NCI-H187 treated with DMSO at 0.1 percent for 48 hours (cell line): Measurements from ENCODE around the gene KPNA4.
"Not testable (repeated sequence)": the region's sequence is repeated elsewhere in the genome, so short reads cannot be mapped to it uniquely, and the experiment has no call there.

Source experiments
- DNase-seq: peaks from one replicate; lab custom pipeline; 2025; lab: John Stamatoyannopoulos, UW

KPNA4 gene

DNA sequence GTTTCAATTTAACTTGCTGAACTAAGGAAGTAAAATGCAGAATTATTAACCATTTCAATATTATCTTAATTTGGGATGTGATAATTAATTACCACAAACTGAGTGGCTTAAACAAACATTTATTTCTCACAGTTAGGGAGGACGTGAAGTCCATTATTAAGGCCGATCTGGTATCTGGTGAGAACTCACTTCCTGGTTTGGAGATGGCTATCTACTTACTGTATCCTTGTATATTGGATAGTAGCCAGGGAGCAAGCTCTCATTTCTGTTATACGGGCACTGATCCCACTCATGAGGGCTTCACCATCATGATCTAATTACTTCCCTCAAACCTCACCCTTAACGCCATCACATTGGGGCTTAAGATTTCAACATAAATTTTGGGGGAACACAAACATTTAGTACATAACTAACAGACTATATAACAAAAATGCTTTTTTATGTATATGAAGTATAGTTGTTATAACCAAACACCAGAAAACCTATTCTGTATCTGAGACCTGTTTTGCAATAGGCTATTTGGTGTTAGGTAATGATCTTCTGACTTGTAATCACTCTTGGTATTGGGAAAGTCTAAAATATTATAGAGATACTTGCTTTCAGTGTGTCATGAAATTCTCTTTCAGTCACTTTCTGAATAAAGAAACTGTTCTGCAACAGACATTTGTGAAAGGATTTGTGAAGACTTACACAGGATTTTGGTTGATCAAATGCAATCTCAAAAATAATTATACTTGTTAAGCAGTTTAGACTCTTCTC lies 4.7 kb upstream of the KPNA4 start:
- DNase-seq, result no peak

- DNase-seq, result no peak
Measured at GRCh38 chr3:160568989-160569388, 3.6 kb upstream of the KPNA4 start.

DNA sequence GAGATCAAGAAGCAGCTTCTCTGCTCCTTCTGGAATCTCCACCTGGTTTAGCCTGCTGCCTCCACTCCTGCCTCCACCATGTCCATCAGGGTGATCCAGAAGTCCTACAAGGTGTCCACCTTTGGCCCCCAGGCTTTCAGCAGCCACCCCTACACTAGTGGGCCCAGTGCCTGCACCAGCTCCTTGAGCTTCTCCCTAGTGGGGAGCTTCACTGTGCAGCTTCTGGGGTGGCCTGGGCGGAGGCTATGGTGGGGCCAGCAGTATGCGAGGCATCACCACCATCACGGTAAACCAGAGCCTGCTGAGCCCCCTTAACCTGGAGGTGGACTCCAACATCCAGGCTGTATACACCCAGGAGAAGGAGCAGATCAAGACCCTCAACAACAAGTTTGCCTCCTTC lies 2.4 kb upstream of the KPNA4 start:
- DNase-seq, result no peak

- no peak for DNase-seq
Measured at GRCh38 chr3:160566499-160566898, 1.1 kb upstream of the KPNA4 start.

- no peak for DNase-seq
Measured at GRCh38 chr3:160564949-160565441, 376 bp downstream of the KPNA4 start.

DNA sequence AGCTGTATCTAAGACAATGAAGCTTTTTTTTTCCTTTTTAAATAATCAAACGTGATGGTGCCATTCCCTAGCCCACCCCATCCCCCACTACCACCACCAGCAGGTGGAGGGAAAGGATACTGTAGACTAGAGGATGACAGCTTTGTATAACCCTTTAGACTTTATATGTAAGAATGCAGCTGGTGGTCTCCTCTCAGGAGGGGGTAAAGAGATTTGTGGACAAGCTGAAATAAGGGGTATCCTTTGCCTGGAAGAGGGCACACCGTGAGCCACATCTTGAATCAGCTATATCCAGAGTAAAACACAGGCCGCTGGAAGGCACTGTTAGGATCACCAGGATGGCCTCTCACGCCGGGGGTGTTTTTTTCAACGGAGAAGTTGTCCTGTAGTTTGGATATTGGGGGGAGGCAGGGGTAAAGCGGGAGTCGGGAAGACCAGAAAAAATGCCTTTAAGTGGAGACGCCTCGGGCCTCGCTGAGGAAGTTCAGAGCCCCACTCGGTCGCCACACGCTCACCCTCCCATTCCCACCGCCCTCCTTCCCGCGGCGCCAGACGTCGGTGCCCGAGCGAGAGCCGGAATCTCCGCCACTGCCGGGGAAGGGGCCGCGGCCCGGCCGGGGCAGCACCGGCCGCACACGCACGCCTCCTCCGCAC lies 986 bp downstream of the KPNA4 start:
- DNase-seq, result no peak

- no peak for DNase-seq
Measured at GRCh38 chr3:160562952-160563351, 2.4 kb downstream of the KPNA4 start.

- no peak for DNase-seq
Measured at GRCh38 chr3:160557571-160557970, 7.8 kb downstream of the KPNA4 start.

- no peak for DNase-seq
Measured at GRCh38 chr3:160556141-160556540, 9.2 kb downstream of the KPNA4 start.

DNA sequence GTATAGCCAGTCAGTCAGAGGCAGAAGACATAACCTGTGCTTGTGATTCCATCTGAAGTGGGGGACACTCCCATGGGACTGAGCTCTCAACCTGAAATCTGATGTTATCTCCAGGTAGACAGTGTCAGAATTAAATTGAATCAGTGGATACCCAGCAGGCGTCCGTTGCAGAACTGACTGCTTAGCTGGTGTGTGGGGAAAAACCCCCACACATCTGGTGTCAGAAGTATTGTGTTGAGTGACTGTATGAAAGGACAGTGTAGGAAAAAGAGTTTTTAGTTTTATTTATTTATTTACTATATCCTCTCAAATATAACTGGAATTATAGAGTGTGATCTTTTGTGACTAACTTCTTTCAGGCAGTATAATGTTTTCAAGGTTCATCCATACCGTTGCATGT lies 10.4 kb downstream of the KPNA4 start:
- DNase-seq, result peak; percentile 3

DNA sequence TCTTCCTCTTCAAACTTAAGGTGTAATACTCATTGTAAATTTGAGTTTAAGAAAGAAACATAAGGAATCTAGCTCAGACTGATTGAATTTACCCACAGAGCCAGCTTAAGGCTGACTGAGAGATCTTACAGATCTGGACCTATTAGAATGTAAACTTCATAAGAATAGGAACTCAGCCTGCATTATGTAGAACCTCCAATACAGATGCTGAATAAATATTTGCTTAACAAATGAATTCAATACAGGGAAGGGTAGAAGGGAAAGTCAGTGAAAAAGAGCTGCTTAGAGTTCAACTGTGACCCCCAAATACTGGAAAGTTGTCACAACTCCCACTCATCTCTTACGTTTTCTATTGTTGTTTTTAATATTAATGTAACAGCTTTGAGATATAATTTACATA lies 11.5 kb downstream of the KPNA4 start:
- DNase-seq, result no peak

DNA sequence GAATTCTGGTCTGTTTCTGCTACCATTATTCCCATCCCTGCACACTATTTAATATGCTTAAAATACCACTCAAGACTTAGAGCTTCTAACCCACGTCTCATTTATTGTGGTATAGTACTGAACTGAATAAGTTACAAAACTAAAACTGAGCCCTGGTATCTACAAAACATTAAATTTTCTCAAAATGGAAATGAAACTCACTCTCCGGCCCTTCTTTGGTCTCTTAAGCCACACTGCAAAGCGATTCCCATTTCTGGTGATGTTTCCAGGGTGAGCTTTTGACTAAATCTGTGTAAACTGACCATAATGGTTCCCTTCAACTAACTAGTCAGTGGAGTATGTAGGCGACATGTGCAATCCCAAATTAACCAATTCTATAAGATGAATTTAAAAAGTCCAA lies 18.6 kb downstream of the KPNA4 start:
- no peak for DNase-seq

DNA sequence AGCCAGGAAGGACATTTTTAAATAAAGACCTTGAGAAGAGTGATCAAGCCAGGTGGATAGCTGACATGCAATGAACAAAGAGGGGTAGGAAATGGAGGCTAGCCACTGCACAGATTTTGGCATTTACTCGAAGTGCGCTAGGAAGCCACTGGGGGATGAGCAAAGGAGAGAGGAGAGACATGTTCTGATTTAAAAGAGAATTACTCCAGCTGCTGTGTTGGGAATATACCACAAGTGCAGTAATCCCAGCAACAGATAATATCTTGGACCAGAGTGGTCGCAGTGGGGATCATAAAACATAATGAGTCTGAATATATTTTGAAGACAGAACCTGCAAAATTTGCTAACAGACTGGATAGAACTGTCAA lies 19.9 kb downstream of the KPNA4 start:
- DNase-seq, result no peak

DNA sequence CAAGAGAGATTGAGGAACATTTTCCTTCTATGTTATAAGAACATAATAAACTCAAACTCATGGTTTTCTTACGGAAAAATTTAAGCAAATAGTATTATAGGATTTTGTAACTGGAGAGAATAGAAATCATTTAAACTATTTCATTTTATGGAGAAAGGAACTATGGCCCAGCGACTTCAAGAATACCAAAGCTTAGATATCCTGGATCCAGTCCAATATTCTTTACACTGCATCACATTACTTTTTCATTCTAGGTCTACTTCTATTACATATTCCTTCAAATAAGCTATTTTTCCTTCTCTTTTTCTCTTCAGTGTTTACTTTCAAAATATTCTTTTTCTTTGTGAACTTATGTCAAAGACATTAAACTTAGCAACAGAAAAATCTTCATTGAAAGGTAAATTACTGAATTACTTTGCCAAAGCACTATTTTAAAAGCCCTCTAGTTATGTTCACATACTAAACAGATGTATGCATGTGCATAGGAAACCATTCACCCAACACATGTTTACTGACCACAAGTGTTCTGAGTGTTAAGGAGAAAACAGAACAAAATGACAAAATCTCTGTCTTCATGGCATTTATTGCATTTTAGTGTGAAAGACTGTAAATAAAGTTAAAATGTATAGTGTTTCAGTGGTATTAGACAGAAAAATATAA lies 20.4 kb downstream of the KPNA4 start:
- DNase-seq, result no peak

GRCh38 chr3:160540551-160540950 lies 24.8 kb downstream of the KPNA4 start:
- no peak for DNase-seq

DNA sequence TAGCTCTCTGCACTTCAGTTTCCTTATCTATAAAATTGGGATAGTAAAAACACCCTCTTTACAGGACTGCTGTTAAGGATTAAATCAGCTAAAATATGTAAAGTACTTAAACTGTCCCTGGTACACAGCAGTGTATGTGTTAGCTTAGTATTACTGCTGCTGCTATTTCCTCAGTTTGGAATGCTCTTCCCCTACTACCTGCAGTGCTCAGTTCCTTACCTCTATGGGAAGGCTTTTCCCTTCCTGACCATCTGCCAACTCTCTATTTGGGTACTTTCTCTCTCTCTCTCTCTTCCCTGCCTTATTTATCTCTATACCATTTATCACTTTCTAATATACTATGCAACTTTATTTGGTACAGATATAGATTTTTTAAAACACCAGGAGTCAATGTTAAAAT lies 26.5 kb downstream of the KPNA4 start:
- DNase-seq, result no peak

GRCh38 chr3:160537729-160538128 lies 27.6 kb downstream of the KPNA4 start:
- no peak for DNase-seq

DNA sequence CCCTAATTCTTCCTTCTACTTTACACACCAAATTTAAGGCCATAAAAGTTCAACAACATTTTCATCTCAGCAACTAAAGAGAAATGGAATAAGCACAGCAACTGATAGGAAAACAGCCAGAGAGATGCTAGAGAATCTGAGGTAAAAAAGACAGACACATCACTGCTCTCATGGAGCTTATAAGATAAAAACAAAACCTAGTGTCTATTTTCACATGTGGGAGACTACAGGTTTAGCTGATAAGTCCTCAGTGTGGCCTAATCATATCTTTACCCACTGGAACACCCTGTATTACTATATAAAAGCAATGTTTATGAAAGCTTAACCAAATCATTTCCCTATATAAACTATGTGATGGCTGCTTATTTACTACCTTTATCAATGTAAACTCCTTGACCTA lies 33.0 kb downstream of the KPNA4 start:
- no peak for DNase-seq

DNA sequence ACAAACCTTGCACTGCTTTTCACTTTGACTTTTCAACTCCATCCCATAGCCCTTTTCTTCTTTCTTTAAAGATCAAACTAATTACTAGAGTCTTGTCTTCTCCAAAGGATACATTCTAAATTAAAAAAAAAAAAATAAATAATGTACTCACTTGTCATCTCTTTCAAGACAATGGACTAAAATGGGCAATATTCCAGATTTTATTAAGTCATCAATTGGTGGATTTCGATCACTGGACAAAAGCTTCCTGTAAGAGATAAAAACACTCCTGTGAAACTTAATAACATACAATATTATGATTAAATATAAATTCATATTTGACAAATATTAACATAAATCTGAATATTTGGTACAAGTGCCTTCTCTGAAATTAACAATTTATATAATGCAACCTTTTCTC lies 34.1 kb downstream of the KPNA4 start:
- DNase-seq, result no peak

DNA sequence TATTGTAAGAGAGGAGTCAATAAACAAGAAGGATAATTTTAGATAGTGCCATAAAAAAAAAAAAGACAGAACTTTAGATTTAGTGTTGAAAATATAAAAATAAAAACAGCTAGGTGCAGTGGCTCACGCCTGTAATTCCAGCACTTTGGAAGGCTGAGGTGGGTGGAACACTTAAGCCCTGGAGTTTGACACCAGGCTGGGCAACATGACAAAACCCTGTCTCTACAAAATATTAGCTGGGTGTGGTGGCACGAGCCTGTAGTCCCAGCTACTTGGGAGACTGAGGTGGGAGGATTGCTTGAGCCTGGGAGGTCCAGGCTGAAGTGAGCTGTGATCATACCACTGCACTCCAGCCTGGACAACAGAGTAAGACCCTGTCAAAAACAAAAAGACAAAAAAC lies 49.0 kb downstream of the KPNA4 start:
- not testable (repeated sequence) for DNase-seq

- no peak for DNase-seq
Measured at GRCh38 chr3:160501325-160501724, 64.0 kb downstream of the KPNA4 start.

- no peak for DNase-seq
Measured at GRCh38 chr3:160498202-160498601, 67.2 kb downstream of the KPNA4 start.

- DNase-seq, result no peak
Measured at GRCh38 chr3:160490166-160490565, 75.2 kb downstream of the KPNA4 start.
